Measurements from ENCODE around the gene STON2.

STON2 gene

GRCh38 chr14:81402123-81402495 lies 2.0 kb upstream of the STON2 start:
- no peak overlapping the region for H3K18ac ChIP-seq (ENCODE audit: low read length)
- no peak overlapping the region for H3K4me3 ChIP-seq (ENCODE audit: low read length)
- no peak overlapping the region for H3K56ac ChIP-seq (ENCODE audit: low read length)
- H2BK15ac ChIP-seq (replicated peaks; ENCODE audit: low read depth): no peak overlapping the region
- H3K9ac ChIP-seq (ENCODE audit: low read length): no peak overlapping the region
- H3K4me2 ChIP-seq (ENCODE audit: low read length): no peak overlapping the region
- WGBS (ENCODE audit: extremely low coverage, insufficient coverage, low lambda C conversion rate): no CpG with 5 or more reads among the region's 2 CpGs
- no peak overlapping the region for H2BK5ac ChIP-seq (ENCODE audit: low read length)
- no peak overlapping the region for H2AK5ac ChIP-seq (ENCODE audit: low read length)
- H3K36me3 ChIP-seq (ENCODE audit: control insufficient read depth, insufficient read depth, low read length): no peaks in the 10 kb centered on the region
- no peak for DNase-seq
- H2BK120ac ChIP-seq (ENCODE audit: low read depth, low read length): no peak overlapping the region
- H3K4ac ChIP-seq (ENCODE audit: low read depth, low read length): no peak overlapping the region
- H3K79me2 ChIP-seq (ENCODE audit: control insufficient read depth, insufficient read depth, low read length): no peaks in the 10 kb centered on the region
- no peak overlapping the region for H4K8ac ChIP-seq (ENCODE audit: low read depth, low read length)
- H4K5ac ChIP-seq (ENCODE audit: low read length): no peak overlapping the region
- no peak overlapping the region for H3K27ac ChIP-seq (ENCODE audit: low read depth, low read length)
- H3K27me3 ChIP-seq (ENCODE audit: insufficient read depth, low read length, poor library complexity): no peaks in the 10 kb centered on the region
- H3K23ac ChIP-seq (ENCODE audit: low read length): peak overlapping the region; percentile 71
- H3K4me1 ChIP-seq (ENCODE audit: control insufficient read depth, low read depth, low read length): no peaks in the 10 kb centered on the region
- no peaks in the 10 kb centered on the region for H3K79me1 ChIP-seq (ENCODE audit: low read length)

DNA sequence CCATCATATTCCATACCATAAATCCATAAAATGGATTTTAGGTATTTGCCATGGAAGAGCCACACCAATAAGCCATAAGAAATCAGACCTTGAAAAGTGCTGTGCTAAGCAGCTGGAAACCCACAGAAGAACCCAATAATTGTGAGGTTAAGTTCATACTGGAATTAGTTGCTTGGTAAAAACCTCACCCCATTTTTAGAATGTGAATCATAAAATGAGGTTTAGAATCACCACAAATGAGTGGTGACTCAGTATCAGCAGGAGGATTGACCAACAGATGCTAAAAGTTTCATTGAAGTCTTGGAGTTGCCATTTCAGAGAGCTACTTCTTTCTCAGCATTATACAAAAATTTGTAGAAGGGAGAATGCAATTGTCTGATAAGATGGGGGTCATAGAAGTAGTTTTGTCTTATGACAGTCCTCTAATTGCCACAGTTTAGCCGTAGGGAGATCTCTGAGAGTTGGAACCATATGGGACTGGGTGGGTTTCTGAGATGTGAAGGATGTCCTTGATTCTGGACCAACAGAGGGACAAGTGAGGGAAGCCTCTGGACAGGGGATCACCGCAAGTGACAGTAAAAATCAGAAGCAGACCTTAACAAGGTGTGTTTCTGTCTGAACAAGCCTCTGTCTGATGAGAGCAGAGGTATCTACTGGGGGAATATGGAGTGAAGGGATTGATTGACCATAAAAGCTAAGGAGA lies 1.4 kb upstream of the STON2 start:
- Histone ChIP-seq H2BK15ac (replicated peaks; ENCODE audit: low read depth) (no peak overlapping the region), H3K56ac (ENCODE audit: low read length) (no peak overlapping the region), H3K36me3 (ENCODE audit: control insufficient read depth, insufficient read depth, low read length) (no peaks in the 10 kb centered on the region), H2AK5ac (ENCODE audit: low read length) (no peak overlapping the region), H4K8ac (ENCODE audit: low read depth, low read length) (no peak overlapping the region), H3K79me2 (ENCODE audit: control insufficient read depth, insufficient read depth, low read length) (no peaks in the 10 kb centered on the region), H2BK5ac (ENCODE audit: low read length) (no peak overlapping the region), H3K4me3 (ENCODE audit: low read length) (no peak overlapping the region), H3K18ac (ENCODE audit: low read length) (no peak overlapping the region), H3K27me3 (ENCODE audit: insufficient read depth, low read length, poor library complexity) (no peaks in the 10 kb centered on the region), H3K9ac (ENCODE audit: low read length) (no peak overlapping the region), H4K5ac (ENCODE audit: low read length) (no peak overlapping the region), H3K4me2 (ENCODE audit: low read length) (no peak overlapping the region), H3K79me1 (ENCODE audit: low read length) (no peaks in the 10 kb centered on the region), H3K4me1 (ENCODE audit: control insufficient read depth, low read depth, low read length) (no peaks in the 10 kb centered on the region), H2BK120ac (ENCODE audit: low read depth, low read length) (no peak overlapping the region), H3K23ac (ENCODE audit: low read length) (no peak overlapping the region), H3K4ac (ENCODE audit: low read depth, low read length) (no peak overlapping the region), H3K27ac (ENCODE audit: low read depth, low read length) (no peak overlapping the region)
- WGBS (ENCODE audit: extremely low coverage, insufficient coverage, low lambda C conversion rate): no CpG with 5 or more reads among the region's 2 CpGs
- DNase-seq: no peak

DNA sequence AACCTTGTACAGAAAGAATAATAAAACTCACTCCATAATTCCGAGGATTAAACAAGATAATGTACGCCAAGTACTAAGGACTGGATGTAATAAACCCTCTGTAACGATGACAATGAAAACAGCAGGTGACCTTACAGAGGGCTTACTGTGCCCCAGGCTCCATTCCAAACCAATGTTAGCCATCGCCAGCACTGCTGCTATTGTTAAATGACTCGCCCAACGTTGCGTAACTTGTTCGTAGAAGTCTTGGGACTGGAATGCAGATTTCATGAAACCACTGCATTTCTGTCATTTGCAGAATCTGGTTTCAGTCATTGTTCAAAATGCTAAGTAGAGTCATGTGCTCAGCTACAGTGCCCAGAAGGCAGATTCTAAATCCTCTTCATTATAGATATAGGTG lies 728 bp upstream of the STON2 start:
- H3K36me3 ChIP-seq (ENCODE audit: control insufficient read depth, insufficient read depth, low read length): no peaks in the 10 kb centered on the region
- H3K4me2 ChIP-seq (ENCODE audit: low read length): no peak overlapping the region
- peak; percentile 86 for DNase-seq
- H3K23ac ChIP-seq (ENCODE audit: low read length): no peak overlapping the region
- H3K4ac ChIP-seq (ENCODE audit: low read depth, low read length): no peak overlapping the region
- H3K79me2 ChIP-seq (ENCODE audit: control insufficient read depth, insufficient read depth, low read length): no peaks in the 10 kb centered on the region
- no peaks in the 10 kb centered on the region for H3K4me1 ChIP-seq (ENCODE audit: control insufficient read depth, low read depth, low read length)
- H4K5ac ChIP-seq (ENCODE audit: low read length): no peak overlapping the region
- H3K79me1 ChIP-seq (ENCODE audit: low read length): no peaks in the 10 kb centered on the region
- no peak overlapping the region for H2BK120ac ChIP-seq (ENCODE audit: low read depth, low read length)
- no peak overlapping the region for H4K8ac ChIP-seq (ENCODE audit: low read depth, low read length)
- no peak overlapping the region for H3K9ac ChIP-seq (ENCODE audit: low read length)
- H3K27me3 ChIP-seq (ENCODE audit: insufficient read depth, low read length, poor library complexity): no peaks in the 10 kb centered on the region
- H2BK5ac ChIP-seq (ENCODE audit: low read length): no peak overlapping the region
- H3K27ac ChIP-seq (ENCODE audit: low read depth, low read length): no peak overlapping the region
- no peak overlapping the region for H2BK15ac ChIP-seq (replicated peaks; ENCODE audit: low read depth)
- no peak overlapping the region for H3K18ac ChIP-seq (ENCODE audit: low read length)
- no peak overlapping the region for H3K56ac ChIP-seq (ENCODE audit: low read length)
- no peak overlapping the region for H2AK5ac ChIP-seq (ENCODE audit: low read length)
- no CpG with 5 or more reads among the region's 8 CpGs for WGBS (ENCODE audit: extremely low coverage, insufficient coverage, low lambda C conversion rate)
- no peak overlapping the region for H3K4me3 ChIP-seq (ENCODE audit: low read length)

DNA sequence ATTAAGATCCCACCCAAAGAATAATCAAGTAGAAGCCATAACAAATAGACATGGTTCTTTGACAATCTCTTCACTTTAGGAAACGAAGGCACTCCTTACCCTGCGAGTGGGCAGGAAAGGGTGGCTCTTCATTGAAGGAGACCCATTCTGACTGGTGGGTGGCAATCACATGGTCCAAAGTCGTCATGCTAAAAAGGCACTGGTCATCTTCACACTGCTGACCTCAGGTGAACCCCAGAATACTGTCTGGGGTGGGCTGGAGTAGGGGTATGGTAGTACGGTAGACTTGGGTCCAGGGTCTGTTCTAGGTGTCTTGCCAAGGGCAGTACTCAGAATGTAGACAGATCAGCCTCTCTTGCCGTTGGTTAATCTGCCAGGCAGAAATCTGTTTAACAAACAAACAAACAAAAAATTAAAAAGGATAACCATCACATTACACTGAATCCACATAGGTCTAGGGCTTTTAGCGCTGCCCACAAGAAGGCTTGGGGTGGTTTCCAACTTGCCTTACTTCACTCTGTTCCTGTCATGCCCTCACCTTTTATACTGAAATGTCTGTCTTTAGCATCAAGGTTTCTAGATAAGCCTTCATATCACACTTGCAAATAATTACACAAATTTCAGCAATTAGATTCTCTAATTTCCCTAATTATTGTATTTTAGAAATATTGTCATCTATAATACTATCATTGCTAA lies 1.8 kb downstream of the STON2 start:
- no peak overlapping the region for H3K18ac ChIP-seq (ENCODE audit: low read length)
- H3K23ac ChIP-seq (ENCODE audit: low read length): no peak overlapping the region
- no peaks in the 10 kb centered on the region for H3K79me2 ChIP-seq (ENCODE audit: control insufficient read depth, insufficient read depth, low read length)
- H3K79me1 ChIP-seq (ENCODE audit: low read length): no peaks in the 10 kb centered on the region
- H3K4ac ChIP-seq (ENCODE audit: low read depth, low read length): no peak overlapping the region
- no peak for DNase-seq
- no peak overlapping the region for H4K5ac ChIP-seq (ENCODE audit: low read length)
- H3K27ac ChIP-seq (ENCODE audit: low read depth, low read length): no peak overlapping the region
- H3K4me1 ChIP-seq (ENCODE audit: control insufficient read depth, low read depth, low read length): no peaks in the 10 kb centered on the region
- no peak overlapping the region for H3K4me2 ChIP-seq (ENCODE audit: low read length)
- no peak overlapping the region for H2BK15ac ChIP-seq (replicated peaks; ENCODE audit: low read depth)
- H2AK5ac ChIP-seq (ENCODE audit: low read length): no peak overlapping the region
- H4K8ac ChIP-seq (ENCODE audit: low read depth, low read length): no peak overlapping the region
- no peaks in the 10 kb centered on the region for H3K27me3 ChIP-seq (ENCODE audit: insufficient read depth, low read length, poor library complexity)
- WGBS (ENCODE audit: extremely low coverage, insufficient coverage, low lambda C conversion rate): no CpG with 5 or more reads among the region's 6 CpGs
- no peaks in the 10 kb centered on the region for H3K36me3 ChIP-seq (ENCODE audit: control insufficient read depth, insufficient read depth, low read length)
- H2BK120ac ChIP-seq (ENCODE audit: low read depth, low read length): no peak overlapping the region
- H2BK5ac ChIP-seq (ENCODE audit: low read length): no peak overlapping the region
- H3K56ac ChIP-seq (ENCODE audit: low read length): no peak overlapping the region
- no peak overlapping the region for H3K4me3 ChIP-seq (ENCODE audit: low read length)
- no peak overlapping the region for H3K9ac ChIP-seq (ENCODE audit: low read length)

GRCh38 chr14:81396113-81396512 lies 4.0 kb downstream of the STON2 start:
- Histone ChIP-seq H3K4me3 (ENCODE audit: low read length) (no peak overlapping the region), H3K36me3 (ENCODE audit: control insufficient read depth, insufficient read depth, low read length) (no peaks in the 10 kb centered on the region), H3K79me2 (ENCODE audit: control insufficient read depth, insufficient read depth, low read length) (no peaks in the 10 kb centered on the region), H3K4me2 (ENCODE audit: low read length) (no peak overlapping the region), H4K8ac (ENCODE audit: low read depth, low read length) (no peak overlapping the region), H3K23ac (ENCODE audit: low read length) (no peak overlapping the region), H3K56ac (ENCODE audit: low read length) (no peak overlapping the region), H4K5ac (ENCODE audit: low read length) (no peak overlapping the region), H3K18ac (ENCODE audit: low read length) (no peak overlapping the region), H3K27me3 (ENCODE audit: insufficient read depth, low read length, poor library complexity) (no peaks in the 10 kb centered on the region), H3K4me1 (ENCODE audit: control insufficient read depth, low read depth, low read length) (no peaks in the 10 kb centered on the region), H3K27ac (ENCODE audit: low read depth, low read length) (no peak overlapping the region), H2BK5ac (ENCODE audit: low read length) (no peak overlapping the region), H2BK15ac (replicated peaks; ENCODE audit: low read depth) (no peak overlapping the region), H2AK5ac (ENCODE audit: low read length) (no peak overlapping the region), H2BK120ac (ENCODE audit: low read depth, low read length) (no peak overlapping the region), H3K79me1 (ENCODE audit: low read length) (no peaks in the 10 kb centered on the region), H3K4ac (ENCODE audit: low read depth, low read length) (no peak overlapping the region), H3K9ac (ENCODE audit: low read length) (no peak overlapping the region)
- no CpG with 5 or more reads among the region's 7 CpGs for WGBS (ENCODE audit: extremely low coverage, insufficient coverage, low lambda C conversion rate)
- peak; percentile 44 for DNase-seq

Measured in mesendoderm (in vitro differentiated cells).